GM18526 (cell line): ENCODE data around the gene ARL14.

Source experiments
- POLR2A ChIP-seq: IDR thresholded peaks from 3 replicates; pipeline ENCODE4 v1.6.1; 2011; ENCODE audit not compliant: insufficient read length; ENCODE audit errors: extremely low read depth

ARL14 gene

GRCh38 chr3:160676547-160677303 is at the start of gene ARL14:
Gene ARL14 (plus strand): TSS chr3:160677160. CDS start chr3:160677347, 187 bp downstream.
- TF ChIP-seq POLR2A: no peak

GRCh38 chr3:160629491-160629890 is 47.5 kb upstream of the ARL14 start:
- no peak for TF ChIP-seq POLR2A

GRCh38 chr3:160633361-160634083 is 43.4 kb upstream of the ARL14 start:
- no peak for TF ChIP-seq POLR2A

GRCh38 chr3:160635213-160635612 is 41.7 kb upstream of the ARL14 start:
- TF ChIP-seq POLR2A: no peak

- no peak for TF ChIP-seq POLR2A
These were observed 39.9 kb upstream of the ARL14 start for GRCh38 chr3:160637086-160637485.

- no peak for TF ChIP-seq POLR2A
These were observed 38.8 kb upstream of the ARL14 start for GRCh38 chr3:160638184-160638583.

GRCh38 chr3:160641665-160642309 is 35.2 kb upstream of the ARL14 start:
- no peak for TF ChIP-seq POLR2A

GRCh38 chr3:160643994-160644393 is 33.0 kb upstream of the ARL14 start:
- no peak for TF ChIP-seq POLR2A

- TF ChIP-seq POLR2A: no peak
These were observed 32.5 kb upstream of the ARL14 start for GRCh38 chr3:160644491-160644890.

GRCh38 chr3:160648701-160649100 is 28.3 kb upstream of the ARL14 start:
- no peak for TF ChIP-seq POLR2A

GRCh38 chr3:160649596-160649995 is 27.4 kb upstream of the ARL14 start:
- no peak for TF ChIP-seq POLR2A

- no peak for TF ChIP-seq POLR2A
These were observed 23.4 kb upstream of the ARL14 start for GRCh38 chr3:160653512-160653911.

- TF ChIP-seq POLR2A: no peak
These were observed 16.1 kb upstream of the ARL14 start for GRCh38 chr3:160660902-160661301.

GRCh38 chr3:160661660-160662059 is 15.3 kb upstream of the ARL14 start:
- TF ChIP-seq POLR2A: no peak

- TF ChIP-seq POLR2A: no peak
These were observed 11.7 kb upstream of the ARL14 start for GRCh38 chr3:160665231-160665630.
